Activated CD4-positive, CD25-positive, alpha-beta regulatory T cell treated with anti-CD3 and anti-CD28 coated beads, Interleukin-2, amount 50 U/mL, for 24 hours (primary cell): ENCODE data around the gene CDC42BPG.
A peak's percentile ranks its signal among the peaks of the same experiment; 100 is the strongest.

Experiments used
- ATAC-seq, 2 donors: fragments of 150-1000 bp; cut with Tn5 transposase; one replicate each; pipeline ENCODE4 v1.10.0; 2021; ENCODE audit warnings: mild to moderate bottlenecking in 1 of 2, moderate library complexity in 1 of 2

CDC42BPG gene

DNA sequence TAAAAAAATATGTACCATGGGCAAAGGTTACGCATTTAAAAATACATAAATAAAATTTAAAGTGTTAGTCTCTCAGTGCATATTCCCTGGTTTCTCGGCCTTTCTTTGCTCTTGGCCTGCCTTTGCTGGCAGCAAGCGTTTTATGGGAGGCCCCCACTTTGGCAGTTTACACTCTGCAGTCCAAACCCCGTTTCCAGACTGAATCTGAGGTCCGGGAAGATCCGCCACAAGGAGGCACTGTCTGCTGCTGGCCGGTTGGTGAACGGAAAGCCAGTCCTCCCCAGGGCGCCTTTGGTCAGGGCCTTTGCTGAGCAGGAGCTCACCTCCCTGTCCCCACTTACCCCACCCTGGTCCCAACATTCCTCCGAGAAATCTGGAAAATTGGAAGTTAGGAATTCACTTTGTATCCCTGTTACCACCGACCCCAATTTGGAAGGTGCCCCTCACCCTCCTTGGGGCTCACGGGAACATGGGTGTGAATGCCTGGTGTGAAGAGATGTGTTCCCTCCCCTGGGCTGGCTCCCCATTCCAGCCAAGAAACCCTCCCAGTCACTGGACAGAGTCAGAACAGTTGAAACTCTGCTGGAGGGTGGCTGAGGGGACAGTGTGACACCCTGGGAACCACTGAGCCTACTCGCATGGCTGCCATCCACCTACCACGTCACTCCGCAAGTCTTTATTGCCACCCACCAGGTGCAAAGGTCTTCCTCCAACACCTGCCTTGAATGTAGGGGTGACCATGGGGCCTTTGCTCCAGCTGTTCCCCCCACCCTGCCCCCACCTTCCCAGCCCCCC lies 56.7 kb downstream of the CDC42BPG start:
- peak in 1 of 2 donors; percentile 63 for ATAC-seq

DNA sequence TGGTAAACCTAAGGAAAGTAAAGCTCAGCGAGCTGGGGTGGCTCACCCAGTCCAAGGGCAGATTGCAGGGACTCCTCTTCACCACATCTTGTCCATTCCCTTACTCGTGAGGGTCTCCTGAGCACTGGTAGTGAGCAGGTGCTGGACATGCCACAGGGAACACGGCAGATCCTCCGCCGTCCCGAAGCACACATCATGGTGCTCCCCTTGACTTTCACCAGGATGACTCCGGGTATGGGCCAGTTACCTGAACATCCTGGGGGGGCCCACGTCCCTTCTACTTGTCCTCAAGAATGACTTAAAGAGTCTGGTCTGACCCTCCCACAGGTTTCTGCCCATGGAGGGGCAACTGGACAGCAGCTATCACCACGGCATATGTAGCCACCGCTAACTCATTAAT lies 58.1 kb downstream of the CDC42BPG start:
- no peak for ATAC-seq

DNA sequence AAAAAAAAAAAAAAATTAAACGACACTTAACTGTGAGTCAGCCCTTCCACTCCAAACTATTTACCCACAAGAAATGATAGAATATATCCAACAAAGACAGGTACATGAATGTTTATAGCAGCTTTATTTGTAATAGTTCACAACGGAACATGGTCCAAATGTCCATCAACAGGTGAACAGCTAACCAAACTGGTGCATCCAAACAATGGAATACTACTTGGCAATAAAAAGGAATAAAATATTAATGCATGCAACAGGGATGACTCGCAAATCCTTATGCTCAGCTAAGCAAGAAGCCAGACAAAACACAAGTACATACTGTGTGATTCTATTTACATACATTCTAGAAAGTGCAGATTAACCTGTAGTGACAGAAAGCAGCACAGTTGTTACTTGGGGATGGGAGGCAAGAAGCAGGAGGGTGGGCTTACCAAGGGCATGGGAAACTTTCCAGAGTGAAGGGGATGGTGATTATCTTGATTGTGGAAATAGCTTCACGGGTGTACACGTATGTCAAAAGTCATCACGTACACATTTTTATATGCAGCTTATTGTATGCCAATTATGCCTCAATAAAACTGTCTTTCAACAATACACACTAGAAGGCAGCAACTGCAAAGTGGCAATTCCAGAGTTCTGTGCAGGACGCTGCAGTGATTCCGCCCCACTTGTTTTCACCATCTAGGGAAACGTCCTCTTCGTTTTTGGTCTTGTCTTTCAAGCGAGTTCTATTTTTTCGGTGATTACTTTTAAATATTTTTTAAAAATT lies 59.5 kb downstream of the CDC42BPG start:
- peak in 1 of 2 donors; percentile 27 for ATAC-seq

DNA sequence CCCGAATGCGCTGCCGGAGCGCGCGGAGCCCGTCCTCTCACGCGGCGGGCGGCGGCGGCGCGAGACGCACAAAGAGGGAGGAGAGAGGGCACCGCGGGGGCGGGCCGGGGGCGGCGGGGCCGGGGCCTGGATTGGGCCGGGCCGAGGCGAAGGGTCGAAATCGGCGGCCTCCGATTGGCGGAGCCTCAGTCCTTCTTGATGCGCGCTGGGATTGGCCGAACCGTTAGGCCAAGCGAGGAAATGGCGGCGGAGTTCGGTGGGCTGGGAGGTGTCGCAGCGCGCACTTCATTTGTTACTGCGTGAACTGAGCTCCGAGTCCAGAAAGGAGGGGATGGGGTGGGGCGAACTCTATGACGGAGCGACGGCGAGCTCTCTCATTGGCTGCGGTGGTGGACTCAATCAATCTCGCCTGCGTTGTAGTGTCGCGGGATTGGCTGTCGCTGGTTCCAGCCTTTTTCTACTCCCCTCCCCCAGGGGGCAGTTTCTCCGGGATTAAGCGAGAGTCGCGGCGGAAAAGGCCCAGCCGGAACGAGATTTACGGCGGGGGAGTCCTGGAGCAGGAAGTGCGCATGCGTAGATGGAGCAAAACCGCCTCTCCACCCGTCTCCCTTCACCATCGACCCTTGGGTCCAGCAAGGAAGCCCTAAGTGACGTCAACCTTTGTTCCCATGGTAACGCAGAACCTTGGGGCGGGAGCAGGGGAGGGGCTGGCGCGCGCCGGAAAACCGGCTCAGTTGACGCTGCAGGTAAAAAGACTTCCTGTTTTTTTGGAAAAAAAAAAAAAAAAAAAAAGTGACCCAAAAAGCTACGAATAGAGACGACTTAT lies 65.8 kb downstream of the CDC42BPG start, which contains the start of gene SF1:
TSS of gene SF1 (minus strand) at position 70 of the 826 bp plus-strand sequence. CDS start 150 bp downstream, outside the sequence.
- ATAC-seq, result peak; percentile 89 to 92

DNA sequence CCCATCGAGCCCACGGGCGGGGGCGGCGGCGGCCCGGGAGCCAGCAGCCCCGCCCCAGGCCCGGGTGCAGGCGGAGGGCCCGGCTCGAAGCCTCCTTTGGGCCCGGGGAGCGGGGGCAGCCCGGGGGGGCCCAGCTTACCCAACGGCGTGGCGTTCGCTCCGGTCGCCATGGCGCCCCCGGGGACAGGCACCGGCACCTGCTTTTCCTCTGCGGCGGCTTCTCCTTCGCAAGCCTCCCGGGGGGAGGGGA lies 66.3 kb downstream of the CDC42BPG start:
- no peak for ATAC-seq

DNA sequence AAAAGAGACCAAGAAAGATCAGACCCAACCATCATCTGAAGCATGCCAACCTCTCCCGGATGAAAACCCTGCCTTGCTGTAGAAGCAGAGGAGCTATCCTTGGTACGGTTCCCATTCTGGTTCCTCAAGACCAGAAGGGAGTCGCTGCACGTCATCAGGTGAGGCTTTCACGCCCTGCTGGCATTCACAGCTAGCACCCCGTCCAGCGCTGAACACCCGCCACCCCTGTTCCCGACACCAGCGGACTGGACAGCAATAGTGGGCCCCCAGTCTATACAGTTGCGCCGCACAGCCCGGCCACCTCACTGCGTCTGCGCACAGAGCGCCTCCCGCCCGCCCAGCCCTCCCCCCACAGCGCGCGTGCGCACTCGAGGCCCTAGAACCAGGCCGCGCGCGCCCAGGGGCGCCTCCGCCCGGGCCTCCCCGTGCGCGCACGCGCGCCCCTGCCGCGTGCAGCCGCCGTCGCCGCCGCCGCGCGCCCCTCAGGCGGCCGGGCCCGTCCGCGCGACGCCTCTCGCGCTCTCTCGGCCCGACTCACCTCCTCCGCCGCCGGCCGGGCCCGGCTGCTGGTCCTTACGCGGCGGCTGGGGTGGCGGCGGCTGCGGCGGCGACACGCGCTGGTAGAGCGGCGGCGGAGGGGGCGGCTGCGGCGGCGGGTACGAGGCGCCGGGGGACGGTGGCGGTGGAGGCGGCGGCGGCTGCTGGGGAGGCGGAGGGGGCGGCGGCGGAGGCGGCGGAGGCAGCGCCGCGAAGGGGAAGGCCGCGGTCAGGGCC lies 66.8 kb downstream of the CDC42BPG start:
- ATAC-seq, result peak in 1 of 2 donors; percentile 0

DNA sequence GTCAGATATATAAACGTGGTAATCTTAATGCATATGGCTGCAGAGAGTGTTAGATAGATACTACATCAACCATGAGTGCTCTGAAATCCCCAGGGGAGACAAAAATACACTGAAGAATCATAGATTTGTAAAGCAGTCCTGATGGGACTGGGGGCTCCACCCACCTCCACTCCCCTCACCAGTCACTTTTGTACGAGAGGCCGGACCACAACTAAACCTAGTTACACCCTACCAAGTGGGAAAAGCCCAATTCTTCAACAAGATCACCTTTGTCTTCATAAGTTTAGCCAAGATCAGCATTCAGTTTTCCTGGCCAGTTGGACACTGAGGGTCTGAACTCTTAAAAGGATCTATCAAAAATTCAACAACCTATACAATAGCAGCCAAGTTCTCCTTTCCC lies 67.6 kb downstream of the CDC42BPG start:
- ATAC-seq, result no peak

DNA sequence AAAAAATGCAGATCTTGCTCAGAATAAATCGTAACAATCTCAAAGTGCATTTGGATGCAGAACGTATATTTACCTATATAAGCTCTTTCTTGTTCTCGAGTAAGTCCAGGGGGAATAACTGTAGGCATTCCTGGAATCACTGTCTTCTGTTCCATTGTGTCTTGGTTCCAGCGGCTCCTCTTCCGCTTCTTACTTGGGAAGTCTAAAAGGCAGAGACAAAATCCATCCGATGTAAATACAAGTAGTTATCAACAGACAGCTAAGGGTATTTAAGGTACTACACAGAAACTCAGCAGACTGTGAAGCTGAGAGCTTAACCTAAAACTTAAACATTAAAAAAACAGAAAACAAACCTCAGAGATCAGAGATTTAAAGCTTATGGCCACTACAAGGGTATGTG lies 68.0 kb downstream of the CDC42BPG start:
- no peak for ATAC-seq

DNA sequence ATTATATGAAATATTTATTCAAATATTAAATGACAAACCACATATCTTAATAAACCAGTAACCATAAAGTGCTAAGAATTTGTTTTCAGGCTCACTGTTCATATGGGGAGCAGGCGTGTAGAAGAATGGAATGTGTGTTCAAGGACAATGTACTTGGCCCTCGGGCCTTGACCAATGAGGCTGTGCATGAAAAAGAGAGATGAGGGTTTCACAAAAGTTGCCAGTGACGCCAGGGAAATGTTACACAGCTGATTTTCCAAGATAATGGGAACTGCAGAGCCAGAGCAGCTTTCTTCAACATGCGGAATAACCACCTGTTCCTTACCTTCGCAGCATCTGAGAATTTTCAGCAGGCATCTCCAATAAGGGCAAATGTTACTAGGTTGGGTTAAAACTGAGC lies 70.3 kb downstream of the CDC42BPG start:
- no peak for ATAC-seq
